ENCODE data around the gene POLK. TPM values are rescaled to one million over a fixed set of nuclear protein-coding genes. Genes with fewer than 3 reads are reported as not detected.
"Not testable (repeated sequence)": the region's sequence is repeated elsewhere in the genome, so short reads cannot be mapped to it uniquely, and the experiment has no call there.

Gene POLK
- total and polyA plus RNA-seq, 2 experiments from 2014 or later: 10.0 to 11.7 TPM

DNA sequence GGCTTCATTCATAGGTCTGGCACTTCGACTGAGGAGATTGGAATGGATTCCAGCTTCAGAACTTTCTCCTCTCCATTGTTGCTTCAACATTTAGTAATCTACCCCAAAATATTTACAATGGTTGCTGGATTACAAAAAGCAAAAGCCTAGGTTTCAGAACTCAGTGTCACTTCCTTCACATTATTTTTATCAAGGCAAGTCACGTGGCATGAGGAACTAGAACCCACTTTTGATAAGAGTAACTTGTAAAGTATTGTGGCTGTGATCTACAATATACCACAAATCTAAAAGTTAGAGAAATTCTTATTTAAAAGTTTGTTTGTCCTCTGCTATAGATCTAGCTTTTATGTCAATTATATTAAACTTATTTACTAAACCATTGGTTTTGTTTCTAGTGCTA is 59.9 kb downstream of the POLK start:
- Histone ChIP-seq H3K27me3 (no peaks in the 10 kb centered on the region), H3K27ac (no peak overlapping the region), H3K36me3 (no peaks in the 10 kb centered on the region), H3K4me3 (no peak overlapping the region), H3K4me1 (ENCODE audit: low read depth) (peaks cover 6% of the 10 kb centered on the region), H3K9me3 (ENCODE audit: low read depth) (no peaks in the 10 kb centered on the region)
- DNase-seq (ENCODE audit: low read depth in 1 of 2, low spot score in 1 of 2): peak in 1 of 2 donors; percentile 23
- TF ChIP-seq, protein P1, sequence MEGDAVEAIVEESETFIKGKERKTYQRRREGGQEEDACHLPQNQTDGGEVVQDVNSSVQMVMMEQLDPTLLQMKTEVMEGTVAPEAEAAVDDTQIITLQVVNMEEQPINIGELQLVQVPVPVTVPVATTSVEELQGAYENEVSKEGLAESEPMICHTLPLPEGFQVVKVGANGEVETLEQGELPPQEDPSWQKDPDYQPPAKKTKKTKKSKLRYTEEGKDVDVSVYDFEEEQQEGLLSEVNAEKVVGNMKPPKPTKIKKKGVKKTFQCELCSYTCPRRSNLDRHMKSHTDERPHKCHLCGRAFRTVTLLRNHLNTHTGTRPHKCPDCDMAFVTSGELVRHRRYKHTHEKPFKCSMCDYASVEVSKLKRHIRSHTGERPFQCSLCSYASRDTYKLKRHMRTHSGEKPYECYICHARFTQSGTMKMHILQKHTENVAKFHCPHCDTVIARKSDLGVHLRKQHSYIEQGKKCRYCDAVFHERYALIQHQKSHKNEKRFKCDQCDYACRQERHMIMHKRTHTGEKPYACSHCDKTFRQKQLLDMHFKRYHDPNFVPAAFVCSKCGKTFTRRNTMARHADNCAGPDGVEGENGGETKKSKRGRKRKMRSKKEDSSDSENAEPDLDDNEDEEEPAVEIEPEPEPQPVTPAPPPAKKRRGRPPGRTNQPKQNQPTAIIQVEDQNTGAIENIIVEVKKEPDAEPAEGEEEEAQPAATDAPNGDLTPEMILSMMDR (IDR thresholded peaks at IDR 0.05; ENCODE audit: low read depth, low read length): no peak

DNA sequence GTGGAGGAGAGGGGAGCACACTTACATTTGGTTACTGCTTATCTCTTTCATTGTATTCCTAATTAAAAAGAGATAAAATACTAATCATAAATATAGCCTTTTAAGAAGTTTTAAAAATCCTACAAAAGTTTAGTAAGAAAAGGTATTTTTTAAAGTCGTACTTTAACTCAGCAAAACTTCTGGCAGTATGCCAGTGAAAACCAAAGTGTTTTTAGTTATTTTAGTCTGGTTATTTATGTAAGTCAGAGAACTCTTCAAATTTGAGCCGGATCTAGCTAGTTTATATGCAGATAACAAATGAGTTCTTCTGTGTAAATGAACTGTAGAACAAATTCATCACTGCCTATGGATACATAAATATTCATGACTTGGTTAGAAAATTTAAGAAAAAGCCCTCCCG is 63.1 kb downstream of the POLK start:
- peak; percentile 14 to 42 for DNase-seq (ENCODE audit: low read depth in 1 of 2, low spot score in 1 of 2)
- H3K4me3 ChIP-seq: no peak overlapping the region
- no peaks in the 10 kb centered on the region for H3K9me3 ChIP-seq (ENCODE audit: low read depth)
- peaks cover 8% of the 10 kb centered on the region for H3K36me3 ChIP-seq
- H3K4me1 ChIP-seq (ENCODE audit: low read depth): no peaks in the 10 kb centered on the region
- H3K27me3 ChIP-seq: no peaks in the 10 kb centered on the region
- H3K27ac ChIP-seq: no peak overlapping the region
- TF ChIP-seq, protein P1 (IDR thresholded peaks at IDR 0.05; ENCODE audit: low read depth, low read length): no peak

DNA sequence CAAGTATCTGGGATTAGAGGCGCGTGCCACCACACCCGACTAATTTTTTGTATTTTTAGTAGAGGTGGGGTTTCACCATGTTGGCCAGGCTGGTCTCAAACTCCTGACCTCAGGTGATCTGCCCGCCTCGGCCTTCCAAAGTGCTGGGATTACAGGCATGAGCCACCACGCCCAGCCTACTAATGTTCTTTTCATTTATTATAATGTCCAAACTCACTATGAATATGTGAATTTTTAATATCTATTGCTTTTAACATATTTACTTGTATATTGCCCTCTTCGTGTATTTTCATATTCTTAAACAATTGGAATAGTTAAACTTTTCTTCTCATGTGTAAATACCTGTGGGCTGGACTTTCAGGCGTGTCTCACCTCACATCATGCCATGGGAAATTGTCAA is 66.6 kb downstream of the POLK start:
- H3K27ac ChIP-seq; H3K27me3 ChIP-seq; H3K4me1 ChIP-seq (ENCODE audit: low read depth); H3K4me3 ChIP-seq; DNase-seq (ENCODE audit: low read depth in 1 of 2, low spot score in 1 of 2); H3K9me3 ChIP-seq (ENCODE audit: low read depth): not testable (repeated sequence)
- H3K36me3 ChIP-seq: peaks cover 16% of the 10 kb centered on the region

DNA sequence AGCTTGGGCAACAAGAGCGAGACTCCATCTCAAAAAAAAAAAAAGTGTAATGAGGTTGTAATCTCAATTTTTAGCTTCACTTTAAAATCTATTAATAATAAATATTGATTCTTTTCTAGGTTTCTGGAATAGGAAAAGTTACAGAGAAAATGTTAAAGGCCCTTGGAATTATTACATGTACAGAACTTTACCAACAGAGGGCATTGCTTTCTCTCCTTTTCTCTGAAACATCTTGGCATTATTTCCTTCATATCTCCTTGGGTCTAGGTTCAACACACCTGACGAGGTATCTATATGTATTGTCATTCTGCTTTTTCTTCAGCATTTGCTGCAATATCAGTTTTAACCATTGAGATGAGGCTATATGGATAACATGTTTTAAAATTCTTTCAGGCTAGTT is 73.0 kb downstream of the POLK start:
- H3K27me3 ChIP-seq: no peaks in the 10 kb centered on the region

GRCh38 chr5:75588666-75589065 is 77.0 kb downstream of the POLK start:
- no peaks in the 10 kb centered on the region for H3K4me1 ChIP-seq (ENCODE audit: low read depth)
- H3K9me3 ChIP-seq (ENCODE audit: low read depth): no peaks in the 10 kb centered on the region
- peak in 1 of 2 donors; percentile 57 for DNase-seq (ENCODE audit: low read depth in 1 of 2, low spot score in 1 of 2)
- H3K4me3 ChIP-seq: no peak overlapping the region
- H3K36me3 ChIP-seq: peaks cover 4% of the 10 kb centered on the region
- no peak overlapping the region for H3K27ac ChIP-seq
- H3K27me3 ChIP-seq: no peaks in the 10 kb centered on the region
- TF ChIP-seq, protein P1 (IDR thresholded peaks at IDR 0.05; ENCODE audit: low read depth, low read length): no peak

More for the DNA sequence above, 73.0 kb downstream of the POLK start:
- H3K36me3 ChIP-seq: peaks cover 8% of the 10 kb centered on the region
- peak in 1 of 2 donors; percentile 10 for DNase-seq (ENCODE audit: low read depth in 1 of 2, low spot score in 1 of 2)
- H3K27ac ChIP-seq: no peak overlapping the region
- H3K9me3 ChIP-seq (ENCODE audit: low read depth): no peaks in the 10 kb centered on the region
- H3K4me1 ChIP-seq (ENCODE audit: low read depth): no peaks in the 10 kb centered on the region
- TF ChIP-seq, protein P1 (IDR thresholded peaks at IDR 0.05; ENCODE audit: low read depth, low read length): peak; percentile 28
- no peak overlapping the region for H3K4me3 ChIP-seq

GRCh38 chr5:75600535-75600934 is 88.8 kb downstream of the POLK start:
- no peak for DNase-seq (ENCODE audit: low read depth in 1 of 2, low spot score in 1 of 2)
- no peak overlapping the region for H3K4me3 ChIP-seq
- H3K4me1 ChIP-seq (ENCODE audit: low read depth): no peaks in the 10 kb centered on the region
- peaks cover 72% of the 10 kb centered on the region for H3K27me3 ChIP-seq
- H3K9me3 ChIP-seq (ENCODE audit: low read depth): no peaks in the 10 kb centered on the region
- TF ChIP-seq, protein P1 (IDR thresholded peaks at IDR 0.05; ENCODE audit: low read depth, low read length): no peak
- peaks cover 4% of the 10 kb centered on the region for H3K36me3 ChIP-seq
- H3K27ac ChIP-seq: no peak overlapping the region

All from cardiac muscle cell (in vitro differentiated cells and primary cell).